Measurements from ENCODE around the gene CCSAP. TPM values are rescaled to one million over a fixed set of nuclear protein-coding genes. Genes with fewer than 3 reads are reported as not detected.

CCSAP gene
- total and polyA plus RNA-seq, 8 donors = 7.1 to 11.4 (median 9.2) TPM

DNA sequence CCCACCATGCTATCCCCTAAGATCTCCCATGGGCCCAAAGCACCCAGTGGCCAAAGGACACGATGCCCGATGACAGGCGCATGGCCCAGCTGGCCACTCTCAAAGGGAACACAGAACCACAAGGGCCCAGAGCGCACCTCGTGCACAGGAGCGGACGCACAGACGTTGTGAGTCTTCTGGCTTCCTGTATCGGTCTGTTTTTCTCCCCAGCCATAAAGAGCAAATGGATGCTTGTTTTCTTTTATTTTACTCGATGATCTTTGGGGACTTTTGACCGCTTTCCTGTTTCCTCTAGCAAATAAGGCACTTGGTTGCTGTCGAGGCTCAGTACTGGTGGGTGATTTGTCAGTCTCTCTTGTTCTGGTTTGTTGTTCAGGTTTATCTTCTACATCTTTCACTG, 16.2 kb downstream of the CCSAP start:
- no peak for ATAC-seq
- Histone ChIP-seq H3K36me3 (peaks cover 0 to 28% of the 10 kb centered on the region in 2 donors), H3K27me3 (no peaks in the 10 kb centered on the region), H3K27ac (no peak overlapping the region), H3K4me1 (peaks cover 0 to 15% of the 10 kb centered on the region in 2 donors), H3K9me3 (no peaks in the 10 kb centered on the region), H3K4me3 (no peak overlapping the region)
- TF ChIP-seq, protein P1, sequence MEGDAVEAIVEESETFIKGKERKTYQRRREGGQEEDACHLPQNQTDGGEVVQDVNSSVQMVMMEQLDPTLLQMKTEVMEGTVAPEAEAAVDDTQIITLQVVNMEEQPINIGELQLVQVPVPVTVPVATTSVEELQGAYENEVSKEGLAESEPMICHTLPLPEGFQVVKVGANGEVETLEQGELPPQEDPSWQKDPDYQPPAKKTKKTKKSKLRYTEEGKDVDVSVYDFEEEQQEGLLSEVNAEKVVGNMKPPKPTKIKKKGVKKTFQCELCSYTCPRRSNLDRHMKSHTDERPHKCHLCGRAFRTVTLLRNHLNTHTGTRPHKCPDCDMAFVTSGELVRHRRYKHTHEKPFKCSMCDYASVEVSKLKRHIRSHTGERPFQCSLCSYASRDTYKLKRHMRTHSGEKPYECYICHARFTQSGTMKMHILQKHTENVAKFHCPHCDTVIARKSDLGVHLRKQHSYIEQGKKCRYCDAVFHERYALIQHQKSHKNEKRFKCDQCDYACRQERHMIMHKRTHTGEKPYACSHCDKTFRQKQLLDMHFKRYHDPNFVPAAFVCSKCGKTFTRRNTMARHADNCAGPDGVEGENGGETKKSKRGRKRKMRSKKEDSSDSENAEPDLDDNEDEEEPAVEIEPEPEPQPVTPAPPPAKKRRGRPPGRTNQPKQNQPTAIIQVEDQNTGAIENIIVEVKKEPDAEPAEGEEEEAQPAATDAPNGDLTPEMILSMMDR (IDR thresholded peaks at IDR 0.05) = no peak
- intact Hi-C loops (cut with DNase I) = no loop called here
- no peak for DNase-seq

GRCh38 chr1:229325853-229326487, 16.9 kb downstream of the CCSAP start:
- Histone ChIP-seq H3K27ac (peak overlapping the region; percentile 46 to 63), H3K4me3 (no peak overlapping the region), H3K36me3 (peaks cover 0 to 28% of the 10 kb centered on the region in 2 donors), H3K4me1 (peaks cover 0 to 15% of the 10 kb centered on the region in 2 donors), H3K27me3 (no peaks in the 10 kb centered on the region), H3K9me3 (no peaks in the 10 kb centered on the region)
- intact Hi-C loops (cut with DNase I) = no loop called here
- ATAC-seq = peak; percentile 40
- peak in 2 of 4 donors; percentile 54 to 65 for DNase-seq
- TF ChIP-seq, protein P1 (IDR thresholded peaks at IDR 0.05) = no peak

- Histone ChIP-seq H3K4me1 (peaks cover 0 to 15% of the 10 kb centered on the region in 2 donors), H3K27ac (peak overlapping the region; percentile 46 to 63), H3K4me3 (no peak overlapping the region), H3K36me3 (peaks cover 0 to 28% of the 10 kb centered on the region in 2 donors), H3K9me3 (no peaks in the 10 kb centered on the region), H3K27me3 (no peaks in the 10 kb centered on the region)
- TF ChIP-seq, protein P1 (IDR thresholded peaks at IDR 0.05) = no peak
- DNase-seq = peak in 1 of 4 donors; percentile 3
- ATAC-seq = no peak
- intact Hi-C loops (cut with DNase I) = no loop called here
These were observed 17.4 kb downstream of the CCSAP start for GRCh38 chr1:229325401-229325800.

DNA sequence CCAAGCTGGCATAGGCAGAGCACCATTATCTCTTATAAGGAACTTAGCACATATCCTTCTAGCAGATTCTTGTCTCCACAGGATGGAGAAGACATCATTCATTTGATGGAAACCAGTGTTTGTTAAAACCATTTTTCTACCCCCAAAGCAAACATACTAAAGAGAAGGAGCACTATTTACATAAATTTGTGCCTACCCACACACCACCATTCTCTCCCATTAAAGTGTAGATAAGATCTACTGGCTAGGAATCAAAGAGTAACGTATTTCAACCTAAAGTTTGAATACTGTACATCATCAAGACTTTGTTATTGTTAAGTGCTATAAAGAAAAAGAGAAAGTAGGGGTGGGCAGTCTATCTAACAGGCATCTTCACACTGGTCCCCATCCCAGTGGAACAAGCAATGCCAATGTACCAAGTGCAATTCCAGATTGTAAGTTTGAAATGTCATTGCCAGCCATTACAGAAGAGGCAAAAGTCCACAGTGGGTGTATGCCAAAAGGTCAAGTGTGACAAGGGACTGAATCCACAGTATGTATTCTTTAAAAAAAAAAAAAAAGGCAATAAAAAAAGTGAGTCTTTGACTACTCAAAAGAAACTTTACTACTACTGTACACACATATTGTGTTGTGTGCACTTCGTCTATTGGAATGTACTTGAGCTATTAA, 18.8 kb downstream of the CCSAP start:
- Histone ChIP-seq H3K36me3 (peaks cover 0 to 32% of the 10 kb centered on the region in 2 donors), H3K9me3 (no peaks in the 10 kb centered on the region), H3K4me1 (peaks cover 0 to 15% of the 10 kb centered on the region in 2 donors), H3K4me3 (no peak overlapping the region), H3K27ac (no peak overlapping the region), H3K27me3 (no peaks in the 10 kb centered on the region)
- ATAC-seq (no peak), DNase-seq (no peak)
- TF ChIP-seq, protein P1 (IDR thresholded peaks at IDR 0.05) = no peak
- intact Hi-C loops (cut with DNase I) = no loop called here

- no peak overlapping the region for H3K4me3 ChIP-seq
- ATAC-seq = no peak
- no peaks in the 10 kb centered on the region for H3K9me3 ChIP-seq
- no peak overlapping the region for H3K27ac ChIP-seq
- peaks cover 0 to 15% of the 10 kb centered on the region in 2 donors for H3K4me1 ChIP-seq
- intact Hi-C loops (cut with DNase I) = no loop called here
- no peaks in the 10 kb centered on the region for H3K27me3 ChIP-seq
- DNase-seq = no peak
- TF ChIP-seq, protein P1 (IDR thresholded peaks at IDR 0.05) = no peak
- peaks cover 0 to 36% of the 10 kb centered on the region in 2 donors for H3K36me3 ChIP-seq
These were observed 19.6 kb downstream of the CCSAP start for GRCh38 chr1:229323201-229323600.

All from left lung (tissue), 10 donors.